GM12878 (cell line): ENCODE results near the gene PARN. TPM values are rescaled to one million over a fixed set of nuclear protein-coding genes. Genes with fewer than 3 reads are reported as not detected.

Experiments used
- E2F8 ChIP-seq: fragments of 450-650 bp; IDR thresholded peaks from 2 replicates; pipeline ENCODE4 v1.6.1; 2018; ENCODE audit warnings: mild to moderate bottlenecking, low read depth, moderate library complexity; ENCODE audit not compliant: partially characterized antibody
- EGR1 ChIP-seq, 2 experiments: IDR thresholded peaks; 1 replicate in 1 of 2; 2 replicates in 1 of 2; pipeline ENCODE4 v1.6.1; 2011 to 2012; ENCODE audit warnings: low read depth in 2 of 2, low read length in 2 of 2, borderline replicate concordance in 1 of 2, mild to moderate bottlenecking in 1 of 2, moderate library complexity in 1 of 2
- EP300 ChIP-seq, 2 experiments: fragments of 150-350 bp in 1 of 2; IDR thresholded peaks; 2 replicates each; pipeline ENCODE4 v1.6.1; 2011 to 2012; ENCODE audit warnings: low read depth in 2 of 2, low read length in 2 of 2, borderline replicate concordance in 1 of 2, improper control_type of control experiment in 1 of 2, inconsistent platforms in 1 of 2; ENCODE audit not compliant: control insufficient read depth in 1 of 2
- GABPA ChIP-seq: IDR thresholded peaks from 2 replicates; pipeline ENCODE4 v1.6.1; 2014; ENCODE audit warnings: antibody characterized with exemption, low read depth, mild to moderate bottlenecking, inconsistent platforms
- LARP7 ChIP-seq: fragments of 450-650 bp; IDR thresholded peaks from 2 replicates; pipeline ENCODE4 v1.6.1; 2017; ENCODE audit warnings: mild to moderate bottlenecking
- MXI1 ChIP-seq: fragments of 150-350 bp; IDR thresholded peaks from 2 replicates; pipeline ENCODE4 v1.6.1; 2011; ENCODE audit warnings: low read depth, mild to moderate bottlenecking, inconsistent platforms, low read length, improper control_type of control experiment
- MYC ChIP-seq: IDR thresholded peaks from 2 replicates; pipeline ENCODE4 v1.6.1; 2011; ENCODE audit warnings: mild to moderate bottlenecking, low read length, moderate library complexity, inconsistent platforms; ENCODE audit not compliant: insufficient read depth, insufficient replicate concordance, insufficient read length, severe bottlenecking
- NRF1 ChIP-seq: conservative IDR thresholded peaks from 2 replicates; pipeline ENCODE4 v1.6.1; 2011; ENCODE audit warnings: mild to moderate bottlenecking, low read depth, low read length, improper control_type of control experiment
- PAX8 ChIP-seq: fragments of 450-650 bp; IDR thresholded peaks from 2 replicates; pipeline ENCODE4 v1.6.1; 2017; ENCODE audit warnings: mild to moderate bottlenecking, moderate library complexity
- RUNX3 ChIP-seq: IDR thresholded peaks from 2 replicates; pipeline ENCODE4 v1.6.1; 2012; ENCODE audit warnings: low read length, inconsistent platforms
- SREBF2 ChIP-seq: IDR thresholded peaks from 2 replicates; pipeline ENCODE4 v1.6.1; 2012; ENCODE audit warnings: mild to moderate bottlenecking, low read length
- TAF1 ChIP-seq: IDR thresholded peaks from 2 replicates; pipeline ENCODE4 v1.6.1; 2011; ENCODE audit warnings: mild to moderate bottlenecking, low read depth, low read length, borderline replicate concordance
- TARDBP ChIP-seq: IDR thresholded peaks from 2 replicates; pipeline ENCODE4 v1.6.1; 2016; ENCODE audit warnings: borderline replicate concordance
- polyA plus RNA-seq, 11 experiments: library from polyadenylated mRNA; depleted of rRNA in 4 of 11; unstranded in 6 of 11; stranded (reverse) in 5 of 11; fragments of >200 nt; fragmentation: Nextera tagmentation in 4 of 11; fragmentation: Illumina TruSeq in 1 of 11; extraction: Ambion mirVana in 4 of 11; extraction: Trizol in 1 of 11; gene quantifications; 1 replicate in 1 of 11; 2 replicates in 10 of 11; pipeline versions ENCODE4 v1.2.1 to v1.2.3, GENCODE V29; 2011 to 2016; ENCODE audit warnings: inconsistent platforms in 2 of 11, missing spikeins in 2 of 11, low read depth in 1 of 11
- total RNA-seq, 4 experiments: library from RNA; depleted of rRNA in 3 of 4; stranded (reverse); fragments of >200 nt in 3 of 4; fragmentation: Illumina TruSeq in 1 of 4; extraction: Trizol in 1 of 4; gene quantifications; 2 replicates each; pipeline versions ENCODE4 v1.2.1 to v1.2.3, GENCODE V29; 2013 to 2021
- TF ChIP-seq, protein P1 (sequence below): fragments of 150-350 bp; IDR thresholded peaks from 2 replicates; pipeline ENCODE4 v1.6.1; 2016; ENCODE audit warnings: low read depth, low read length
- TF ChIP-seq, protein P2 (sequence below): fragments of 450-650 bp; IDR thresholded peaks from 2 replicates; pipeline ENCODE4 v1.6.1; 2018; ENCODE audit warnings: borderline replicate concordance, mild to moderate bottlenecking; ENCODE audit not compliant: partially characterized antibody
- TF ChIP-seq, protein P3 (sequence below): fragments of 450-650 bp; formaldehyde crosslinking; IDR thresholded peaks from 2 replicates; pipeline ENCODE4 v1.4.0; 2022; ENCODE audit warnings: mild to moderate bottlenecking, moderate library complexity

PARN gene
- total and polyA plus RNA-seq, 10 of the 15 experiments (the other 5 are each of a cell fraction or from before 2014, with no cell fraction given) = 15.6 to 77.3 (median 47.7) TPM

GRCh38 chr16:14632693-14633569 is 2.9 kb upstream of the PARN start, which contains the start of gene BFAR (continued):
- TF ChIP-seq MYC = peak; percentile 48
- no peak for TF ChIP-seq TARDBP
- no peak; the same call in 1 of the 2 replicates for TF ChIP-seq RUNX3
- peak; percentile 97 for TF ChIP-seq TAF1
- peak; percentile 29; the same call in 1 of the 2 replicates for TF ChIP-seq NRF1
- TF ChIP-seq SREBF2 = no peak
- peak; percentile 84 for TF ChIP-seq MXI1
- peak; percentile 51; the same call in 1 of the 2 replicates for TF ChIP-seq LARP7
- TF ChIP-seq, protein P1, sequence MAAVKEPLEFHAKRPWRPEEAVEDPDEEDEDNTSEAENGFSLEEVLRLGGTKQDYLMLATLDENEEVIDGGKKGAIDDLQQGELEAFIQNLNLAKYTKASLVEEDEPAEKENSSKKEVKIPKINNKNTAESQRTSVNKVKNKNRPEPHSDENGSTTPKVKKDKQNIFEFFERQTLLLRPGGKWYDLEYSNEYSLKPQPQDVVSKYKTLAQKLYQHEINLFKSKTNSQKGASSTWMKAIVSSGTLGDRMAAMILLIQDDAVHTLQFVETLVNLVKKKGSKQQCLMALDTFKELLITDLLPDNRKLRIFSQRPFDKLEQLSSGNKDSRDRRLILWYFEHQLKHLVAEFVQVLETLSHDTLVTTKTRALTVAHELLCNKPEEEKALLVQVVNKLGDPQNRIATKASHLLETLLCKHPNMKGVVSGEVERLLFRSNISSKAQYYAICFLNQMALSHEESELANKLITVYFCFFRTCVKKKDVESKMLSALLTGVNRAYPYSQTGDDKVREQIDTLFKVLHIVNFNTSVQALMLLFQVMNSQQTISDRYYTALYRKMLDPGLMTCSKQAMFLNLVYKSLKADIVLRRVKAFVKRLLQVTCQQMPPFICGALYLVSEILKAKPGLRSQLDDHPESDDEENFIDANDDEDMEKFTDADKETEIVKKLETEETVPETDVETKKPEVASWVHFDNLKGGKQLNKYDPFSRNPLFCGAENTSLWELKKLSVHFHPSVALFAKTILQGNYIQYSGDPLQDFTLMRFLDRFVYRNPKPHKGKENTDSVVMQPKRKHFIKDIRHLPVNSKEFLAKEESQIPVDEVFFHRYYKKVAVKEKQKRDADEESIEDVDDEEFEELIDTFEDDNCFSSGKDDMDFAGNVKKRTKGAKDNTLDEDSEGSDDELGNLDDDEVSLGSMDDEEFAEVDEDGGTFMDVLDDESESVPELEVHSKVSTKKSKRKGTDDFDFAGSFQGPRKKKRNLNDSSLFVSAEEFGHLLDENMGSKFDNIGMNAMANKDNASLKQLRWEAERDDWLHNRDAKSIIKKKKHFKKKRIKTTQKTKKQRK = no peak
- TF ChIP-seq, protein P2, sequence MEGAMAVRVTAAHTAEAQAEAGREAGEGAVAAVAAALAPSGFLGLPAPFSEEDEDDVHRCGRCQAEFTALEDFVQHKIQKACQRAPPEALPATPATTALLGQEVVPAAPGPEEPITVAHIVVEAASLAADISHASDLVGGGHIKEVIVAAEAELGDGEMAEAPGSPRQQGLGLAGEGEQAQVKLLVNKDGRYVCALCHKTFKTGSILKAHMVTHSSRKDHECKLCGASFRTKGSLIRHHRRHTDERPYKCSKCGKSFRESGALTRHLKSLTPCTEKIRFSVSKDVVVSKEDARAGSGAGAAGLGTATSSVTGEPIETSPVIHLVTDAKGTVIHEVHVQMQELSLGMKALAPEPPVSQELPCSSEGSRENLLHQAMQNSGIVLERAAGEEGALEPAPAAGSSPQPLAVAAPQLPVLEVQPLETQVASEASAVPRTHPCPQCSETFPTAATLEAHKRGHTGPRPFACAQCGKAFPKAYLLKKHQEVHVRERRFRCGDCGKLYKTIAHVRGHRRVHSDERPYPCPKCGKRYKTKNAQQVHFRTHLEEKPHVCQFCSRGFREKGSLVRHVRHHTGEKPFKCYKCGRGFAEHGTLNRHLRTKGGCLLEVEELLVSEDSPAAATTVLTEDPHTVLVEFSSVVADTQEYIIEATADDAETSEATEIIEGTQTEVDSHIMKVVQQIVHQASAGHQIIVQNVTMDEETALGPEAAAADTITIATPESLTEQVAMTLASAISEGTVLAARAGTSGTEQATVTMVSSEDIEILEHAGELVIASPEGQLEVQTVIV = no peak
- peak; percentile 89 for TF ChIP-seq GABPA
- TF ChIP-seq PAX8 = no peak
- peak in 1 of 2 experiments; percentile 71; a peak in 1 of 3 replicates for TF ChIP-seq EGR1 (IDR thresholded peaks at IDR 0.05; ENCODE audit: borderline replicate concordance in 1 of 2, low read depth in 2 of 2, low read length in 2 of 2)
- TF ChIP-seq EP300 (IDR thresholded peaks at IDR 0.05; ENCODE audit: borderline replicate concordance in 1 of 2, control insufficient read depth in 1 of 2, low read depth in 2 of 2, low read length in 2 of 2) = peak in 1 of 2 experiments; percentile 27; a peak in 1 of 4 replicates
- no peak for TF ChIP-seq E2F8
- TF ChIP-seq, protein P3, sequence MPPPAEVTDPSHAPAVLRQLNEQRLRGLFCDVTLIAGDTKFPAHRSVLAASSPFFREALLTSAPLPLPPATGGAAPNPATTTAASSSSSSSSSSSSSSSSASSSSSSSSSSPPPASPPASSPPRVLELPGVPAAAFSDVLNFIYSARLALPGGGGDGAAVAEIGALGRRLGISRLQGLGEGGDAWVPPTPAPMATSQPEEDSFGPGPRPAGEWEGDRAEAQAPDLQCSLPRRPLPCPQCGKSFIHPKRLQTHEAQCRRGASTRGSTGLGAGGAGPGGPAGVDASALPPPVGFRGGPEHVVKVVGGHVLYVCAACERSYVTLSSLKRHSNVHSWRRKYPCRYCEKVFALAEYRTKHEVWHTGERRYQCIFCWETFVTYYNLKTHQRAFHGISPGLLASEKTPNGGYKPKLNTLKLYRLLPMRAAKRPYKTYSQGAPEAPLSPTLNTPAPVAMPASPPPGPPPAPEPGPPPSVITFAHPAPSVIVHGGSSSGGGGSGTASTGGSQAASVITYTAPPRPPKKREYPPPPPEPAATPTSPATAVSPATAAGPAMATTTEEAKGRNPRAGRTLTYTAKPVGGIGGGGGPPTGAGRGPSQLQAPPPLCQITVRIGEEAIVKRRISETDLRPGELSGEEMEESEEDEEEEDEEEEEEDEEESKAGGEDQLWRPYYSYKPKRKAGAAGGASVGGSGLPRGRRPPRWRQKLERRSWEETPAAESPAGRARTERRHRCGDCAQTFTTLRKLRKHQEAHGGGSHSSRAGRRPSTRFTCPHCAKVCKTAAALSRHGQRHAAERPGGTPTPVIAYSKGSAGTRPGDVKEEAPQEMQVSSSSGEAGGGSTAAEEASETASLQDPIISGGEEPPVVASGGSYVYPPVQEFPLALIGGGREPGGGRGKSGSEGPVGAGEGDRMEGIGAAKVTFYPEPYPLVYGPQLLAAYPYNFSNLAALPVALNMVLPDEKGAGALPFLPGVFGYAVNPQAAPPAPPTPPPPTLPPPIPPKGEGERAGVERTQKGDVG (CRISPR knock-in tag) = no peak
